GDM1 (cell line): ENCODE data around the gene LCE5A.
"Not testable (repeated sequence)": the region's sequence is repeated elsewhere in the genome, so short reads cannot be mapped to it uniquely, and the experiment has no call there.

ENCODE experiments used
- DNase-seq: peaks from one replicate; lab custom pipeline; 2025; lab: John Stamatoyannopoulos, UW

Gene LCE5A

GRCh38 chr1:152516082-152516481 lies 5.5 kb downstream of the LCE5A start:
- DNase-seq: no peak

GRCh38 chr1:152517237-152517811 lies 6.7 kb downstream of the LCE5A start:
- no peak for DNase-seq

GRCh38 chr1:152519851-152520250 lies 9.2 kb downstream of the LCE5A start:
- DNase-seq: peak; percentile 54

GRCh38 chr1:152520561-152521090 lies 10.0 kb downstream of the LCE5A start:
- DNase-seq: no peak

- no peak for DNase-seq
These were observed 14.6 kb downstream of the LCE5A start for GRCh38 chr1:152525080-152525641.

- DNase-seq: peak; percentile 31
These were observed 22.8 kb downstream of the LCE5A start for GRCh38 chr1:152533327-152533938.

GRCh38 chr1:152535774-152536173 lies 25.2 kb downstream of the LCE5A start:
- DNase-seq: no peak

- DNase-seq: no peak
These were observed 26.9 kb downstream of the LCE5A start for GRCh38 chr1:152537496-152537895.

- no peak for DNase-seq
These were observed 29.3 kb downstream of the LCE5A start for GRCh38 chr1:152539901-152540300.

- DNase-seq: no peak
These were observed 33.2 kb downstream of the LCE5A start for GRCh38 chr1:152543820-152544219.

- peak; percentile 6 for DNase-seq
These were observed 36.1 kb downstream of the LCE5A start for GRCh38 chr1:152546704-152547103.

GRCh38 chr1:152548358-152548757 lies 37.8 kb downstream of the LCE5A start:
- DNase-seq: not testable (repeated sequence)
